T1000 (cell line): ENCODE data around the gene RBMS1.

ENCODE experiments used
- DNase-seq: peaks from one replicate; lab custom pipeline; 2025; ENCODE audit warnings: mixed read lengths; lab: John Stamatoyannopoulos, UW

RBMS1 gene

GRCh38 chr2:160331258-160332025 is 162.2 kb downstream of the RBMS1 start:
- no peak for DNase-seq

- no peak for DNase-seq
Measured at GRCh38 chr2:160328811-160329527, 164.6 kb downstream of the RBMS1 start.

GRCh38 chr2:160326786-160327185 is 166.8 kb downstream of the RBMS1 start:
- no peak for DNase-seq

- no peak for DNase-seq
Measured at GRCh38 chr2:160325418-160325817, 168.2 kb downstream of the RBMS1 start.

- DNase-seq, result no peak
Measured at GRCh38 chr2:160324917-160325316, 168.7 kb downstream of the RBMS1 start.

- no peak for DNase-seq
Measured at GRCh38 chr2:160324161-160324800, 169.3 kb downstream of the RBMS1 start.

- no peak for DNase-seq
Measured at GRCh38 chr2:160322320-160322719, 171.3 kb downstream of the RBMS1 start.

- DNase-seq, result no peak
Measured at GRCh38 chr2:160321006-160321405, 172.6 kb downstream of the RBMS1 start.

GRCh38 chr2:160319700-160320099 is 173.9 kb downstream of the RBMS1 start:
- DNase-seq, result no peak

- no peak for DNase-seq
Measured at GRCh38 chr2:160318218-160318617, 175.4 kb downstream of the RBMS1 start.

- DNase-seq, result no peak
Measured at GRCh38 chr2:160317181-160318099, 176.2 kb downstream of the RBMS1 start.

GRCh38 chr2:160315337-160315736 is 178.3 kb downstream of the RBMS1 start:
- no peak for DNase-seq

GRCh38 chr2:160310118-160310828 is 183.3 kb downstream of the RBMS1 start:
- no peak for DNase-seq

- no peak for DNase-seq
Measured at GRCh38 chr2:160309585-160309984, 184.0 kb downstream of the RBMS1 start.

- no peak for DNase-seq
Measured at GRCh38 chr2:160308915-160309314, 184.7 kb downstream of the RBMS1 start.

- no peak for DNase-seq
Measured at GRCh38 chr2:160308476-160308875, 185.1 kb downstream of the RBMS1 start.

GRCh38 chr2:160306985-160307384 is 186.6 kb downstream of the RBMS1 start:
- DNase-seq, result no peak

- no peak for DNase-seq
Measured at GRCh38 chr2:160305081-160305750, 188.4 kb downstream of the RBMS1 start.

- no peak for DNase-seq
Measured at GRCh38 chr2:160303527-160303926, 190.1 kb downstream of the RBMS1 start.

GRCh38 chr2:160303076-160303475 is 190.5 kb downstream of the RBMS1 start:
- DNase-seq, result no peak

GRCh38 chr2:160301420-160301819 is 192.2 kb downstream of the RBMS1 start:
- DNase-seq, result no peak
